Raji (cell line): Measurements from ENCODE around the gene MGME1.

Experiments used
- POLR2A ChIP-seq: IDR thresholded peaks from 2 replicates; pipeline ENCODE4 v1.6.1; 2011; ENCODE audit warnings: low read depth, low read length, control low read depth; ENCODE audit not compliant: insufficient read depth

The MGME1 gene

GRCh38 chr20:17950670-17951069 lies 18.1 kb upstream of the MGME1 start:
- TF ChIP-seq POLR2A: no peak

GRCh38 chr20:17951323-17951722 lies 17.5 kb upstream of the MGME1 start:
- TF ChIP-seq POLR2A: no peak

DNA sequence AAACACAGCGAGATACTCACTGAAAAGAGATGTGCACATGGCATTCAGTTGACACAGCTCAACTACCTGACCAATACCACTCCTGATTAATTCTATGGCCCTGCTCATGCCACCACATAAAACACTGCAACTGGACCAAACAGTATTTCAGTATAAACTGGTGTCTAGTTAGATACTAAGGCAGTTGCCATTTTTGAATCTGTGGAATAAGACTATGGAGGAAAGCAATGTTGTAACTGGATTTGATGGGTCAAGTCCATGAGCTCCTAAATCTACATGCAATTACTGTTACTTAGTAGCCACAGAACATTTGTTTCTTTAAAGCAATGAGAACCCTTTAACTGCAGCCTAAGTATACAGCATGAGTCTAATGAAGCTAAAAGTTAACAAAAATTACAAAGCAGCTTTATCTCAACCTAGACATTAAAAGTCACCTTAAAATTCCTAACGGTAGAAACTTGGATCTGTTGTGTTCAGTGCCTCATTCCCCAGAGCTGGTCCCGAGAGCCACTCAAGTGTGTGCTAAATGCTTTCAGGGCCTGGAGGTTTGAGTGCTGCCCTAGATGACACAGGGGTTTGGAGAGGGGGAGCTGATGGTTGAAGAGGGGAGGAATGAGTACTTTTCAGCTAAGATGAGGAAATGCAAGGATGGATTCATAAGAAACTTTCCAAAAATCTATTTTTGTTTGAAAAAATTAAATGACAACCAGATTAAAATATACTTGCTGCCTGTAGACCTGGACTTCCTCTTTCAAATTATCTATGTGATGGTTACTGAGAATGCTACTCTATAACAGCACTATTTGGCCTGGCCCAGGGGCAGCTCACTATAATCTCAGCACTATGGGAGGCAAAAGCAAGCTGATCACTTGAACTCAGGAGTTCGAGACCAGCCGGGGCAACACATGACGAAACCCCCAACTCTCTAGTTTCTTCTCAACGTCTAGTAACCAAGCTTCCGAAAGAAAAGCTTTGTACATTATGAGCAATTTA lies 15.8 kb upstream of the MGME1 start:
- TF ChIP-seq POLR2A: no peak

DNA sequence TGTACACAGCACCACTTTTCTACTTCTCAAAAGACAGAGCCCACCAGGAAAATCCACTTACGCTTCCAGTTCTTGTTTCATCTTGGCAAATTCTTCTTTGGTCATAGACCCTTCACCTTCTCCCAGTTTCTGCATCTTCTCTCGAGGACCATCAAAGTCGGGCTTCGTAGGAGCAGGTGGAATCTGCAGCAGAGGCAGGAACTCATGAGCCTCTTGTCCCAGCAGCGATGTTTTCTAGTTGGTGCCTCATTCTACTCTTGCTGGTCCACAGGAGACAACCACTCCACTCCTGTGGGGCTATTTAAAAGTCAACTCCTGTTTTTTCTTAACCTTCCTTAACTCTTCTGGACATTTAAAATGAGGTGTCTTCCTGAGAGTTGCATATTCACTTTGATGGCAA lies 14.9 kb upstream of the MGME1 start:
- no peak for TF ChIP-seq POLR2A

- no peak for TF ChIP-seq POLR2A
These were observed 13.5 kb upstream of the MGME1 start for GRCh38 chr20:17955302-17955701.

DNA sequence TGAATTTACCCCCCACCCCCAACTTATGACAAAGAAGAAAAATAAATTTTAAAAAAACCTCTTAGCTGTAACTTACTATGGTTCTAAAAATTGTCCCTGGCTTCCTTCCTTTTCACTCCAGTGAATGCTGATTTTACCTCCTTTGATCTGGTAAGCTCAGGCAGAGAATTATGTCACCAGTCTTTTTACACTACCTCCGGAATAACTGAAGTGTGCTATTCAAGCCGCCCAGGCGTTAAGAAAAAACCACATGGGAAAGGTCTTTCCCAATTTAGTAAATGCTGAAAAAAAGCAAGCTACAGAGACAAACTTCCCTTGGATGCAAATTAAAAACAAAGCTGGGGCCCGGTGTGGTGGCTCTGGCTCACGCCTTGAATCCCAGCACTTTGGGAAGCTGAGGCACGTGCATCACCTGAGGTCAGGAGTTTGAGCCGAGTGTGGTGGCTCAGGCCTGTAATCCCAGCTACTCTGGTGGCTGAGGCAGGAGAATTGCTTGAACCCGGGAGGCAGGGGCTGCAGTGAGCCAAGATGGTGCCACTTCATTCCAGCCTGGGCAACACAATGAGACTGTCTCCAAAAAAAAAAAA lies 12.6 kb upstream of the MGME1 start:
- TF ChIP-seq POLR2A: no peak

DNA sequence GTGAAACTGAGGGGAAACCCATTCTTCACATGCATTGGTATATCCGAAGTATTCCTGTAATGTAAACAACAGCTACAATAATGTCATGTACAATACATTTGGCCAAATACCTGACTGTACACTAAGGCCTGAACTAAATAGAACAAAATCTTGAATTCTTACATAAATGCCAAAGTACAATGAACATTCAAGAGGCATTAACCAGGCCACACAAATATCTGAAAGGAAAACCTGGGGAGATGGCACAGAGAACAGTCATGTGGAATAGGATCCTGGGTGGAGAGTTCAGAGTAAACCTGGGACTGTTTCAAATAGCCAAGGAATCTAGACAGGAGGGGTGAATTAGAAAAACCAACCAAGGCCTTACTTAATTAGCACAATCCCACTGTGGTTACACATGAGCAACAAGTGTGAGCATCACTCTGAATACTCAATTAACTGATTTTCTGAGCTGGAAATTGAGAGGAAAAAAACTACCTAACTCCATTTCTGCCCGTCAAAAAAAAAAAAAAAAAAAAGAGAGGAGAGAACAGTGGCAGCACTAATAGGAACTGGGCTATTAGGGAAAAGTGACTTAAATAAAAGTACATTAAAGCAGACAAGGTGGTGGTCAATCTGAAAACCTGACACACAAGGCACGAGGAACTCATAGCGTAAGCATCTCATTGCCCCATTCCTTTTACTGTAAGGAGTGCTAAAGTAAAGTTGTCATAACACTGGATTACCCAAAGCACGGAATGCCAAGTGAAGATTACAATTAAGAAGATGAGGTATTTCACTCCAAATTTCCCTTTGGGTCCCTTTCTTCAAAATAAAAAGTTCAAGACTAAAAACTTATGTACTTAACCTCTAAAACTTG lies 11.1 kb upstream of the MGME1 start:
- TF ChIP-seq POLR2A: no peak

DNA sequence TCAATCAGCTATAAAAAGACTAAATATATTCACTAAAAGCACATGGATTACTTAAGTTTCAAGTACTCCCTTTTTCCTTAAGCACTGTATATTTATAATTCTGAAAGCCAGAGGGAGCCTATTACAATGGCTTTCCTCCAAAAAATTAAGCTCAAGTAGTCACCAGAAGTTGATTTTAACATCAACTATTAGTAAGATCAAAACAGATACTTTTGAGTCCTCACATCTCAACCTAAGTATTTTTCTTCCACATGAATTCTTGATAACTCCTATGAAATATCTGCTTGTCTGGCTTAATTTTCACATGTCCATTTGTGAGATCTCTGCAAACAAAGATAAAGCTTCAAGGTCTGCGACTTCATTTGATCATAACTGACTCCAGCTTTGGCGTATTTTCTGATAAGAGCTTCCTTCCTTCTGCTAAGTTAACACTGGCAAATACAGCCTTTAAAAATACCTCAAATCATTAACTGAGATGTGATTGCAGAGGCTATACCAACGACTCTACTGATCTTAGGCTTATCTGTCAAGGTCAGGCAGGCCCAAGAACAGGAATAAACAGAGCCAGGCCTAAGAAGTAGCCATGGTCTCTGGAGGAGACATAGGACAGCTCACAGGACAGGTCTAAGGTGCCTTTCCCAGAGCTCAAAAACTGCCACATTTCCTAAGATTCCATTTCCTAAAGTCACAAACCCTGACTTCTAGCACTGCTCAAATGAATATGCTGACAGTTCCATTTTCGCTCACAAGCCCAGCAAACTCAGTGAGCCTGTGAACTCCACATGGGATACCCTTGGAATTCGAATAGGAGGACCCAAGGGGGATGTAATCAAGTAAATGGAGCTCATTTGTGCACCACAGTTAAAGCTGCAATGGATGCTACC lies 10.2 kb upstream of the MGME1 start:
- TF ChIP-seq POLR2A: no peak

- no peak for TF ChIP-seq POLR2A
These were observed 9.6 kb upstream of the MGME1 start for GRCh38 chr20:17959257-17959627.

GRCh38 chr20:17960927-17961586 lies 7.8 kb upstream of the MGME1 start:
- no peak for TF ChIP-seq POLR2A

- TF ChIP-seq POLR2A: no peak
These were observed 7.3 kb upstream of the MGME1 start for GRCh38 chr20:17961587-17961940.

GRCh38 chr20:17963114-17963897 lies 5.5 kb upstream of the MGME1 start:
- TF ChIP-seq POLR2A: no peak

- TF ChIP-seq POLR2A: no peak
These were observed 4.7 kb upstream of the MGME1 start for GRCh38 chr20:17964073-17964472.

- TF ChIP-seq POLR2A: no peak
These were observed 4.2 kb upstream of the MGME1 start for GRCh38 chr20:17964632-17965031.
